ENCODE measurements around the gene VKORC1L1.
"Not testable (repeated sequence)": the region's sequence is repeated elsewhere in the genome, so short reads cannot be mapped to it uniquely, and the experiment has no call there.

Gene VKORC1L1

DNA sequence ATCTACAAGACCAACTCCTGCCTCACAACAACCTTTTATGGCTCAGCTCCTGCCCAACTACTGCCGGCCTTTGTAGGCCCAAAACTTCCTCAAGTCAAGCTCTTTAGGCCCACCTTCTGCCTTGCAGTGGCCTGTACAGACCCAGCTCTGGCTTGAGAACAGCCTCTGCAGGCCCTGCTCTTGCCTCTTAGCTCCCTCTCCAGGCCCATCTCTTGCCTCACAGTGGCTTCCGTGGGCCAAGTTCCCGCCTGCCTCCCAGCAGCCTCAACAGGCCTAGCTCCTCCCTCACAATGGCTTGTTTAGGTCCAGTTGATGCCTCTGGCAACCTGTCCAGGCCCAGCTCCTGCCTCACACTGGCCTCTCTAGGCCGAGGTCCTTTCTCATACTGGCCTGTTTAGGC is 32.4 kb upstream of the VKORC1L1 start:
- Histone ChIP-seq H3K36me3 (no peaks in the 10 kb centered on the region), H3K9me3 (no peaks in the 10 kb centered on the region), H3K4me3 (ENCODE audit: low read depth in 1 of 2, low read length in 1 of 2) (no peak overlapping the region), H3K27ac (no peak overlapping the region), H3K4me1 (ENCODE audit: control insufficient read depth in 1 of 2, insufficient read depth in 1 of 2, low read depth in 1 of 2, low read length in 1 of 2) (peaks cover 0 to 11% of the 10 kb centered on the region in 2 experiments), H3K27me3 (no peaks in the 10 kb centered on the region)
- TF ChIP-seq CTCF (IDR thresholded peaks at IDR 0.05) = no peak

- peaks cover 0 to 11% of the 10 kb centered on the region in 2 experiments for H3K4me1 ChIP-seq (ENCODE audit: control insufficient read depth in 1 of 2, insufficient read depth in 1 of 2, low read depth in 1 of 2, low read length in 1 of 2)
- H3K36me3 ChIP-seq = not testable (repeated sequence)
These were observed 29.3 kb upstream of the VKORC1L1 start for GRCh38 chr7:65843616-65844015.

DNA sequence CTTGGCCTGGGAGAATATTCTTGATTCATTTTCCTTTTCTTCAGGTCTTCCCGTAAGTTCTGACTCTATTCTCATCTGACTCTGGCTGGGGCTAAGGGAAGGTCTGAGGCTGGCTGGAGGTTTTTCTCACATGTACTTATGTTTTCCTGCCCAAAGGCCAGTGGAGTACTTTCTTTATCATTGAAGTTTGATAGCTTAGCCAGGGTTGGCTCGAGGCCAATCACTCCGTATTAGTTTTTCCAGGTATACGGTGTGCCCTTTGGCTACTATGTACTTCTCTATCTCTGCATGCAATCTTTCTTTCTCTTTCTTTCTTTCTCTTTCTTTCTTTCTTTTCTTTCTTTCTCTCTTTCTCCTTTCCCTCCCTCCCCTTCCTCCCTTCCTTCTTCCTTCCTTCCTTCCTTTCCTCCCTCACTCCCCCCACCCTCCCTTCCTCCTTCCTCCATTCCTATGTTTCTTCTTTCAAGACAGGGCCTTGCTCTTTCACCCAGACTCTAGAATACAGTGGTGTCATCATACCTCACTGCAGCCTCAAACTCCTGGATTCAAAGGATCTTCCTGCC is 26.8 kb upstream of the VKORC1L1 start:
- no peak for TF ChIP-seq CTCF (IDR thresholded peaks at IDR 0.05)
- no peaks in the 10 kb centered on the region for H3K36me3 ChIP-seq
- H3K27me3 ChIP-seq = no peaks in the 10 kb centered on the region
- H3K4me3 ChIP-seq (ENCODE audit: low read depth in 1 of 2, low read length in 1 of 2) = no peak overlapping the region
- H3K4me1 ChIP-seq (ENCODE audit: control insufficient read depth in 1 of 2, insufficient read depth in 1 of 2, low read depth in 1 of 2, low read length in 1 of 2) = peaks cover 0 to 11% of the 10 kb centered on the region in 2 experiments
- no peak overlapping the region for H3K27ac ChIP-seq
- no peaks in the 10 kb centered on the region for H3K9me3 ChIP-seq

More at GRCh38 chr7:65843616-65844015, 29.3 kb upstream of the VKORC1L1 start:
- not testable (repeated sequence) for H3K27me3 ChIP-seq; H3K27ac ChIP-seq; H3K9me3 ChIP-seq; H3K4me3 ChIP-seq (ENCODE audit: low read depth in 1 of 2, low read length in 1 of 2)

GRCh38 chr7:65853426-65853825 is 19.4 kb upstream of the VKORC1L1 start:
- not testable (repeated sequence) for H3K4me1 ChIP-seq (ENCODE audit: control insufficient read depth in 1 of 2, insufficient read depth in 1 of 2, low read depth in 1 of 2, low read length in 1 of 2); H3K27me3 ChIP-seq; H3K27ac ChIP-seq; H3K4me3 ChIP-seq (ENCODE audit: low read depth in 1 of 2, low read length in 1 of 2); H3K36me3 ChIP-seq; H3K9me3 ChIP-seq

DNA sequence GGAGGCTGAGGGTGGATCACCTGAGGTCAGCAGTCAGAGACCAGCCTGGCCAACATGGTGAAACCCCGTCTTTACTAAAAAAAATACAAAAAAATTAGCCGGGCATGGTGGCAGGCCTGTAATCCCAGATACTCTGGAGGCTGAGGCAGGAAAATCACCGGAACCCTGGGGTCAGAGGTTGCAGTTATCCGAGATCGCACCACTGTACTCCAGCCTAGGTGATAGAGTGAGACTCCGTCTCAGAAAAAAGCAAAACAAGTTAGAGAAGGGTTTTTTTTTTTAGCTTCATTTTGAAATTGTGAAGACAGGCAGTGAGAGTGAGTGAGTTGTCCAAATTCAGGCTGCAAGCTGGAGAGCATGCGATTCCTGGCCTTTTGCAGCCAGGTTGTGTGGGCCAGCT is 19.0 kb upstream of the VKORC1L1 start:
- H3K9me3 ChIP-seq; H3K27me3 ChIP-seq; H3K4me3 ChIP-seq (ENCODE audit: low read depth in 1 of 2, low read length in 1 of 2); H3K4me1 ChIP-seq (ENCODE audit: control insufficient read depth in 1 of 2, insufficient read depth in 1 of 2, low read depth in 1 of 2, low read length in 1 of 2); H3K36me3 ChIP-seq; H3K27ac ChIP-seq: not testable (repeated sequence)

- not testable (repeated sequence) for H3K27me3 ChIP-seq; H3K36me3 ChIP-seq; H3K4me3 ChIP-seq (ENCODE audit: low read depth in 1 of 2, low read length in 1 of 2); H3K4me1 ChIP-seq (ENCODE audit: control insufficient read depth in 1 of 2, insufficient read depth in 1 of 2, low read depth in 1 of 2, low read length in 1 of 2); H3K27ac ChIP-seq; H3K9me3 ChIP-seq
These were observed 15.5 kb upstream of the VKORC1L1 start for GRCh38 chr7:65857321-65857894.

GRCh38 chr7:65858660-65859059 is 14.2 kb upstream of the VKORC1L1 start:
- not testable (repeated sequence) for H3K27ac ChIP-seq; H3K36me3 ChIP-seq; H3K4me3 ChIP-seq (ENCODE audit: low read depth in 1 of 2, low read length in 1 of 2); H3K9me3 ChIP-seq; H3K4me1 ChIP-seq (ENCODE audit: control insufficient read depth in 1 of 2, insufficient read depth in 1 of 2, low read depth in 1 of 2, low read length in 1 of 2); H3K27me3 ChIP-seq

- H3K27me3 ChIP-seq; H3K27ac ChIP-seq; H3K36me3 ChIP-seq; H3K9me3 ChIP-seq; H3K4me1 ChIP-seq (ENCODE audit: control insufficient read depth in 1 of 2, insufficient read depth in 1 of 2, low read depth in 1 of 2, low read length in 1 of 2); H3K4me3 ChIP-seq (ENCODE audit: low read depth in 1 of 2, low read length in 1 of 2): not testable (repeated sequence)
These were observed 6.6 kb upstream of the VKORC1L1 start for GRCh38 chr7:65866244-65866643.

DNA sequence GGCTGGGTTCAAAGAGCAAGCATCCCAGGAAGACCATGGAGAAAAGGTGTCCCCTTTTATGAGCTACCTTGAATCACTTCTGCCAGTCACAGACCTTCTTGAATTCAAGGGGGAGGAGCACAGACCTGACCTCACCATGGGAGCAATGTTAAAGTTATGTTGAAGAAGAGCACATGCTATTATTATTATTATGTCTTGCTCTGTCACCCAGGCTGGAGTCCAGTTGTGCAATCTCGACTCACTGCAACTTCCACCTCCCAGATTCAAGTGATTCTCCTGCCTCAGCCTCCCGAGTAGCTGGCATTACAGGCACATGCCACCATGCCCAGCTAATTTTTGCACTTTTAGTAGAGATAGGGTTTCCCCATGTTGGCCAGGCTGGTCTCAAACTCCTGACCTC is 5.2 kb upstream of the VKORC1L1 start:
- not testable (repeated sequence) for H3K4me3 ChIP-seq (ENCODE audit: low read depth in 1 of 2, low read length in 1 of 2); H3K36me3 ChIP-seq; H3K27me3 ChIP-seq; H3K9me3 ChIP-seq; H3K27ac ChIP-seq
- H3K4me1 ChIP-seq (ENCODE audit: control insufficient read depth in 1 of 2, insufficient read depth in 1 of 2, low read depth in 1 of 2, low read length in 1 of 2) = peaks cover 9 to 23% of the 10 kb centered on the region in 2 experiments

GRCh38 chr7:65869312-65869711 is 3.6 kb upstream of the VKORC1L1 start:
- H3K27me3 ChIP-seq; H3K27ac ChIP-seq; H3K9me3 ChIP-seq; H3K4me3 ChIP-seq (ENCODE audit: low read depth in 1 of 2, low read length in 1 of 2); H3K36me3 ChIP-seq: not testable (repeated sequence)
- peaks cover 14 to 29% of the 10 kb centered on the region in 2 experiments for H3K4me1 ChIP-seq (ENCODE audit: control insufficient read depth in 1 of 2, insufficient read depth in 1 of 2, low read depth in 1 of 2, low read length in 1 of 2)

DNA sequence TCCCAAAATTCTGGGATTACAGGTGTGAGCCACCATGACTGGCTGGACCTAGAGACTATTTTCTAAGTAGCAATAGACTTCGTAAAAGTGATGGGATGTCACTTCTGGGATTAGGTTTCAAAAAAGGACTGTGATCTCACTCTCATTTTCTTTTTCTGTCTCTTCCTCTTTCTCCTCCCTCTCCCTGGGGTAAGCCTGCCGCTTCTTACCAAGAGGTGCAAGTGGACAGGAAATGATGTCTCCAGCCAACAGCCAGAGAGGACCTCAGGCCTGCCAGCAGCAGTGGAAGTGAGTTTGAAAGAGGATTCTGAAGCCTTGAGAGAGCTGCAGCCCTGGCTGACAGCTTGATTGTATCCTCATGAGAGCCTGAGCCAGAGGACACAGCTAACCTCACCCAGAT is 1.4 kb upstream of the VKORC1L1 start:
- H3K9me3 ChIP-seq; H3K36me3 ChIP-seq; H3K27me3 ChIP-seq; H3K4me3 ChIP-seq (ENCODE audit: low read depth in 1 of 2, low read length in 1 of 2): not testable (repeated sequence)
- Histone ChIP-seq H3K4me1 (ENCODE audit: control insufficient read depth in 1 of 2, insufficient read depth in 1 of 2, low read depth in 1 of 2, low read length in 1 of 2) (peaks cover 14 to 38% of the 10 kb centered on the region in 2 experiments), H3K27ac (peak overlapping the region; percentile 74)

DNA sequence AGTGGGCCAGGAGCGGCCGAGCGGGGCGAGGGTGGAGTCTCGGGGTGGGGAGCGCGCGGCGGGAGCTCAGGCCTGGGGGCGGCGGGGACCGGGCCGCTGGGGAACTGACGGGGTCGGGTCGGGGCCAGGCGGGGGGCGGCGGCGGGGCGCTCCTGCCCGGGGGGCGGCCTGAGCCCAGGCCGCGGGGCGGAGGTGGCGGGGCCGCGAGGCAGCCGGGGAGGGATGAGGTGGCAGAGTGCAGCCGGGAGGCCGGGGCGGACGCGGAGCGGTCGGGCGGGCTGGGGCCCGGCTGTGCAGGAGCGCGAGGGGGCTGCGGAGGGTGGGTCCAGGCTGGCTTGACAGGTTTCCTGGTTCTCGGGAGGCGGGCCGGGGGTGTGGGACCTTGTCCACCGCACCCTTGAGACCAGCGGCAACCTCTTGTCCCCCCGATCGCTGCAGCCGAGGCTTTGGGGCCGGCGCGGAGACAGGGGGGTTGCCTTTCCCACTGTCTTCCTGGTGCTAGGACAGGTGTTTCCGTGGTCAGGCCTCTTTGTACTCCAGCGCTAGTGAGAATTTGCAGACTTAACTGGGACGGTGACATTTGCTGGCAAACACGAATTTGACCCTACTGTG is 814 bp downstream of the VKORC1L1 start:
- Histone ChIP-seq H3K4me3 (ENCODE audit: low read depth in 1 of 2, low read length in 1 of 2) (peak overlapping the region; percentile 60 to 84), H3K27ac (peak overlapping the region; percentile 74), H3K4me1 (ENCODE audit: control insufficient read depth in 1 of 2, insufficient read depth in 1 of 2, low read depth in 1 of 2, low read length in 1 of 2) (peaks cover 14 to 38% of the 10 kb centered on the region in 2 experiments)
- not testable (repeated sequence) for H3K27me3 ChIP-seq, H3K9me3 ChIP-seq, H3K36me3 ChIP-seq
